ENCODE data around the gene TXLNG.

DNA sequence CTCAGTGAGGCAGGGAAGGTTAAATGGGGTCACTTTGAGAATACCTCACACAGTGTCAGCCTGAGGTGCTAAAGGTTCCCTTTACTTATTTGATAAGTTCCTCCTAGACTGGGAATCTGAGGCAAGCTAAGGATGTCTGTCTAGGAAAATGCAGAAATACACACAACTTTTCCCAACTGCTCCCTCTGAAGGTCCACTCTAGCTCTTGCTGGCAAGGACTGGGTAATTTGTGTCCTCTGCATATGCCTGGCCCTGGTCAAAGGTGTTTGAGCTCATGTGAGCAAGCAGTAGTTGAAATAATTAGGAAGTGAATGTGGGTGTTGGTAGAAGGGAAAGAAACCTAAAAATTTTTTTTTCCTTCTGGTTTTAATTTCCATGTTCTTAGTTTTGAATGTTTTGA, 21.3 kb downstream of the TXLNG start:
- TF ChIP-seq EP300 (IDR thresholded peaks at IDR 0.05), result no peak
- TF ChIP-seq POLR2A (IDR thresholded peaks at IDR 0.05; ENCODE audit: low read depth), result no peak
- TF ChIP-seq, protein P1, sequence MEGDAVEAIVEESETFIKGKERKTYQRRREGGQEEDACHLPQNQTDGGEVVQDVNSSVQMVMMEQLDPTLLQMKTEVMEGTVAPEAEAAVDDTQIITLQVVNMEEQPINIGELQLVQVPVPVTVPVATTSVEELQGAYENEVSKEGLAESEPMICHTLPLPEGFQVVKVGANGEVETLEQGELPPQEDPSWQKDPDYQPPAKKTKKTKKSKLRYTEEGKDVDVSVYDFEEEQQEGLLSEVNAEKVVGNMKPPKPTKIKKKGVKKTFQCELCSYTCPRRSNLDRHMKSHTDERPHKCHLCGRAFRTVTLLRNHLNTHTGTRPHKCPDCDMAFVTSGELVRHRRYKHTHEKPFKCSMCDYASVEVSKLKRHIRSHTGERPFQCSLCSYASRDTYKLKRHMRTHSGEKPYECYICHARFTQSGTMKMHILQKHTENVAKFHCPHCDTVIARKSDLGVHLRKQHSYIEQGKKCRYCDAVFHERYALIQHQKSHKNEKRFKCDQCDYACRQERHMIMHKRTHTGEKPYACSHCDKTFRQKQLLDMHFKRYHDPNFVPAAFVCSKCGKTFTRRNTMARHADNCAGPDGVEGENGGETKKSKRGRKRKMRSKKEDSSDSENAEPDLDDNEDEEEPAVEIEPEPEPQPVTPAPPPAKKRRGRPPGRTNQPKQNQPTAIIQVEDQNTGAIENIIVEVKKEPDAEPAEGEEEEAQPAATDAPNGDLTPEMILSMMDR (IDR thresholded peaks at IDR 0.05), result no peak
- no peak for TF ChIP-seq POLR2AphosphoS5 (IDR thresholded peaks at IDR 0.05)
